ENCODE data around the gene SHC4.

- TF ChIP-seq AHR (CRISPR knock-in tag; IDR thresholded peaks at IDR 0.05) (no peak), MTF1 (CRISPR knock-in tag; IDR thresholded peaks at IDR 0.05) (no peak), CHD2 (IDR thresholded peaks at IDR 0.05; ENCODE audit: low read depth, low read length) (no peak), SIN3A (IDR thresholded peaks at IDR 0.05; ENCODE audit: borderline replicate concordance, low read depth, low read length) (no peak), EZH2 (conservative IDR thresholded peaks at IDR 0.05; ENCODE audit: low read depth, low read length) (no peak), EP300 (IDR thresholded peaks at IDR 0.05; ENCODE audit: low read depth in 2 of 2, low read length in 2 of 2) (no peak), EP300 (CRISPR knock-in tag; IDR thresholded peaks at IDR 0.05; ENCODE audit: borderline replicate concordance) (no peak), NFE2L1 (CRISPR knock-in tag; IDR thresholded peaks at IDR 0.05; ENCODE audit: borderline replicate concordance) (no peak), ZBTB14 (CRISPR knock-in tag; IDR thresholded peaks at IDR 0.05) (no peak), POLR2A (IDR thresholded peaks at IDR 0.05; ENCODE audit: insufficient read depth in 1 of 2, low read depth in 2 of 2, low read length in 2 of 2) (no peak)
- TF ChIP-seq, protein P1, sequence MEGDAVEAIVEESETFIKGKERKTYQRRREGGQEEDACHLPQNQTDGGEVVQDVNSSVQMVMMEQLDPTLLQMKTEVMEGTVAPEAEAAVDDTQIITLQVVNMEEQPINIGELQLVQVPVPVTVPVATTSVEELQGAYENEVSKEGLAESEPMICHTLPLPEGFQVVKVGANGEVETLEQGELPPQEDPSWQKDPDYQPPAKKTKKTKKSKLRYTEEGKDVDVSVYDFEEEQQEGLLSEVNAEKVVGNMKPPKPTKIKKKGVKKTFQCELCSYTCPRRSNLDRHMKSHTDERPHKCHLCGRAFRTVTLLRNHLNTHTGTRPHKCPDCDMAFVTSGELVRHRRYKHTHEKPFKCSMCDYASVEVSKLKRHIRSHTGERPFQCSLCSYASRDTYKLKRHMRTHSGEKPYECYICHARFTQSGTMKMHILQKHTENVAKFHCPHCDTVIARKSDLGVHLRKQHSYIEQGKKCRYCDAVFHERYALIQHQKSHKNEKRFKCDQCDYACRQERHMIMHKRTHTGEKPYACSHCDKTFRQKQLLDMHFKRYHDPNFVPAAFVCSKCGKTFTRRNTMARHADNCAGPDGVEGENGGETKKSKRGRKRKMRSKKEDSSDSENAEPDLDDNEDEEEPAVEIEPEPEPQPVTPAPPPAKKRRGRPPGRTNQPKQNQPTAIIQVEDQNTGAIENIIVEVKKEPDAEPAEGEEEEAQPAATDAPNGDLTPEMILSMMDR (CRISPR knock-in tag; IDR thresholded peaks at IDR 0.05): no peak
- TF ChIP-seq, protein P2, sequence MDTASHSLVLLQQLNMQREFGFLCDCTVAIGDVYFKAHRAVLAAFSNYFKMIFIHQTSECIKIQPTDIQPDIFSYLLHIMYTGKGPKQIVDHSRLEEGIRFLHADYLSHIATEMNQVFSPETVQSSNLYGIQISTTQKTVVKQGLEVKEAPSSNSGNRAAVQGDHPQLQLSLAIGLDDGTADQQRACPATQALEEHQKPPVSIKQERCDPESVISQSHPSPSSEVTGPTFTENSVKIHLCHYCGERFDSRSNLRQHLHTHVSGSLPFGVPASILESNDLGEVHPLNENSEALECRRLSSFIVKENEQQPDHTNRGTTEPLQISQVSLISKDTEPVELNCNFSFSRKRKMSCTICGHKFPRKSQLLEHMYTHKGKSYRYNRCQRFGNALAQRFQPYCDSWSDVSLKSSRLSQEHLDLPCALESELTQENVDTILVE (CRISPR knock-in tag; IDR thresholded peaks at IDR 0.05): no peak
These were observed 35.6 kb upstream of the SHC4 start for GRCh38 chr15:48999314-48999713.
